HEK293 (cell line): ENCODE results near the gene CHID1.

Experiments
- ATF2 ChIP-seq: fragments of 450-650 bp; formaldehyde crosslinking; IDR thresholded peaks from 2 replicates; pipeline ENCODE4 v1.5.1; 2016; ENCODE audit warnings: missing biosample characterization, missing genetic modification characterization, low read depth
- BCL11B ChIP-seq: fragments of 450-650 bp; formaldehyde crosslinking; IDR thresholded peaks from 2 replicates; pipeline ENCODE4 v1.5.1; 2016; ENCODE audit warnings: low read depth, missing biosample characterization, missing genetic modification characterization
- EGR2 ChIP-seq: fragments of 450-650 bp; formaldehyde crosslinking; IDR thresholded peaks from 2 replicates; pipeline ENCODE4 v1.5.1; 2016; ENCODE audit warnings: low read depth, missing biosample characterization, missing genetic modification characterization
- GLIS1 ChIP-seq: fragments of 450-650 bp; formaldehyde crosslinking; IDR thresholded peaks from 2 replicates; pipeline ENCODE4 v1.5.1; 2016; ENCODE audit warnings: missing biosample characterization, missing genetic modification characterization
- KLF10 ChIP-seq: fragments of 450-650 bp; IDR thresholded peaks from 2 replicates; pipeline ENCODE4 v1.5.1; 2018; ENCODE audit warnings: missing biosample characterization, mild to moderate bottlenecking, missing genetic modification characterization
- KLF16 ChIP-seq: fragments of 450-650 bp; formaldehyde crosslinking; IDR thresholded peaks from 2 replicates; pipeline ENCODE4 v1.5.1; 2017; ENCODE audit warnings: missing biosample characterization, missing genetic modification characterization
- KLF7 ChIP-seq: fragments of 450-650 bp; formaldehyde crosslinking; IDR thresholded peaks from 2 replicates; pipeline ENCODE4 v1.5.1; 2016; ENCODE audit warnings: missing biosample characterization, missing genetic modification characterization, borderline replicate concordance
- KLF8 ChIP-seq: fragments of 450-650 bp; formaldehyde crosslinking; IDR thresholded peaks from 2 replicates; pipeline ENCODE4 v1.5.1; 2016; ENCODE audit warnings: missing biosample characterization, missing genetic modification characterization
- KLF9 ChIP-seq: fragments of 450-650 bp; formaldehyde crosslinking; IDR thresholded peaks from 2 replicates; pipeline ENCODE4 v1.5.1; 2016; ENCODE audit warnings: missing biosample characterization, missing genetic modification characterization, low read depth
- PATZ1 ChIP-seq: fragments of 450-650 bp; formaldehyde crosslinking; IDR thresholded peaks from 2 replicates; pipeline ENCODE4 v1.5.1; 2016; ENCODE audit warnings: missing biosample characterization, missing genetic modification characterization
- SP2 ChIP-seq: fragments of 450-650 bp; formaldehyde crosslinking; IDR thresholded peaks from 2 replicates; pipeline ENCODE4 v1.5.1; 2016; ENCODE audit warnings: missing biosample characterization, missing genetic modification characterization
- SP3 ChIP-seq: fragments of 450-650 bp; formaldehyde crosslinking; IDR thresholded peaks from 2 replicates; pipeline ENCODE4 v1.5.1; 2016; ENCODE audit warnings: missing biosample characterization, missing genetic modification characterization
- SP7 ChIP-seq: fragments of 450-650 bp; formaldehyde crosslinking; IDR thresholded peaks from 2 replicates; pipeline ENCODE4 v1.5.1; 2016; ENCODE audit warnings: missing biosample characterization, missing genetic modification characterization
- YY2 ChIP-seq: fragments of 450-650 bp; formaldehyde crosslinking; IDR thresholded peaks from 2 replicates; pipeline ENCODE4 v1.5.1; 2016; ENCODE audit warnings: missing biosample characterization, missing genetic modification characterization
- ZBTB17 ChIP-seq: fragments of 450-650 bp; formaldehyde crosslinking; IDR thresholded peaks from 2 replicates; pipeline ENCODE4 v1.5.1; 2016; ENCODE audit warnings: missing biosample characterization, missing genetic modification characterization
- ZBTB20 ChIP-seq: fragments of 450-650 bp; formaldehyde crosslinking; IDR thresholded peaks from 2 replicates; pipeline ENCODE4 v1.5.1; 2016; ENCODE audit warnings: missing biosample characterization, missing genetic modification characterization
- ZBTB26 ChIP-seq: fragments of 450-650 bp; formaldehyde crosslinking; optimal IDR thresholded peaks from 2 replicates; pipeline ENCODE3; 2016; ENCODE audit warnings: missing biosample characterization, mild to moderate bottlenecking, missing genetic modification characterization
- ZBTB8A ChIP-seq: fragments of 450-650 bp; formaldehyde crosslinking; IDR thresholded peaks from 2 replicates; pipeline ENCODE4 v1.5.1; 2016; ENCODE audit warnings: missing biosample characterization, missing genetic modification characterization
- ZEB2 ChIP-seq: fragments of 450-650 bp; formaldehyde crosslinking; IDR thresholded peaks from 2 replicates; pipeline ENCODE4 v1.5.1; 2016; ENCODE audit warnings: missing biosample characterization, missing genetic modification characterization
- ZNF10 ChIP-seq: fragments of 450-650 bp; formaldehyde crosslinking; IDR thresholded peaks from 2 replicates; pipeline ENCODE4 v1.5.1; 2017; ENCODE audit warnings: missing biosample characterization, missing genetic modification characterization
- ZNF132 ChIP-seq: fragments of 450-650 bp; formaldehyde crosslinking; IDR thresholded peaks from 2 replicates; pipeline ENCODE4 v1.5.1; 2017; ENCODE audit warnings: missing biosample characterization, missing genetic modification characterization, borderline replicate concordance
- ZNF239 ChIP-seq: fragments of 450-650 bp; formaldehyde crosslinking; IDR thresholded peaks from 2 replicates; pipeline ENCODE4 v1.5.1; 2016; ENCODE audit warnings: missing biosample characterization, missing genetic modification characterization
- ZNF555 ChIP-seq: fragments of 450-650 bp; formaldehyde crosslinking; conservative IDR thresholded peaks from 2 replicates; pipeline ENCODE4 v1.5.1; 2017; ENCODE audit warnings: missing biosample characterization, mild to moderate bottlenecking, missing genetic modification characterization, inconsistent platforms
- ZSCAN30 ChIP-seq: fragments of 450-650 bp; IDR thresholded peaks from 2 replicates; pipeline ENCODE4 v1.5.1; 2018; ENCODE audit warnings: missing biosample characterization, mild to moderate bottlenecking, missing genetic modification characterization, moderate library complexity
- ZXDB ChIP-seq: fragments of 450-650 bp; formaldehyde crosslinking; IDR thresholded peaks from 2 replicates; pipeline ENCODE4 v1.5.1; 2016; ENCODE audit warnings: missing biosample characterization, missing genetic modification characterization
- TF ChIP-seq, protein P1 (sequence below): fragments of 450-650 bp; formaldehyde crosslinking; IDR thresholded peaks from 2 replicates; pipeline ENCODE4 v1.5.1; 2016; ENCODE audit warnings: missing biosample characterization, missing genetic modification characterization
- TF ChIP-seq, protein P2 (sequence below): fragments of 450-650 bp; formaldehyde crosslinking; IDR thresholded peaks from 2 replicates; pipeline ENCODE4 v1.5.1; 2016; ENCODE audit warnings: missing biosample characterization, missing genetic modification characterization
- TF ChIP-seq, protein P3 (sequence below): sonication (generic); formaldehyde crosslinking; IDR thresholded peaks from 2 replicates; pipeline ENCODE4 v1.8.1; 2022; ENCODE audit warnings: mild to moderate bottlenecking, moderate library complexity, missing genetic modification reagents

The CHID1 gene

DNA sequence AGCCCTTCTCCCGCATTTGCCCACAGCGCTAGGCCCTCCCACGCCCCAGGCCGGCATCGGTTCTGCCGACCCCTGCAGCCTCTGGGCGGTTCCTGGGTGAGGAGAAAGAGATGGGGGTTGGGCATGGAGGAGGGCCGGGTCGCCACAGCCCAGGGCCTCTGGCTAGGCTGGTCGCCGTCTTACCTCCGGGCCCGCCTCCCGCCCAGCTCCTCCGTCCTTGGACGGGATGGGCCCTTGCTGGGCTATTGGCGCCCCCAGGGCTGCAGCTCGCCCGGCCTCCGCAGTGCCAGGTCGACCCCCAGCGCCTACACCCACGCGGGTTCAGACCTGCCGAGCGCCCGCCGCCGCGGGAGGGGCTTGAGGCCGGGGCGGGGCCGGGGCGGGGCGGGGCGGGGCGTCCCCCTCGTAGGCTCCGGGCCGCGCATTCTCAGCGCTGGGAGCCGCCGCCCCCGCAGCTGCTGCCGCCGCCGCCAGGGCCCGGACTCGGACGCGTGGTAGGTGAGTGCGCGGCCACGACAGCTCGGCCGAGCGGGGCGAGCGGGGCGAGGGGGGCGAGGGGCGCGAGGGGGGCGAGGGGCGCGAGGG, 78.0 kb downstream of the CHID1 start, which contains the start of gene CD151 (continued):
- TF ChIP-seq ATF2 (no peak), KLF7 (tag by site-specific recombination) (0 out of 2 replicates have a peak, but pooled peaks have one; percentile 22), KLF10 (peak; percentile 52; the same call in 1 of the 2 replicates), SP3 (tag by site-specific recombination) (peak; percentile 84), SP7 (tag by site-specific recombination) (0 out of 2 replicates have a peak, but pooled peaks have one; percentile 23), KLF9 (tag by site-specific recombination) (peak; percentile 41; the same call in 1 of the 2 replicates), ZEB2 (tag by site-specific recombination) (0 out of 2 replicates have a peak, but pooled peaks have one; percentile 17), YY2 (tag by site-specific recombination) (no peak), ZBTB17 (0 out of 2 replicates have a peak, but pooled peaks have one; percentile 30), ZNF555 (tag by site-specific recombination) (no peak), ZNF132 (no peak), ZNF239 (tag by site-specific recombination) (no peak), ZNF10 (no peak), BCL11B (tag by site-specific recombination) (peak; percentile 49; the same call in 1 of the 2 replicates), PATZ1 (peak; percentile 83), GLIS1 (peak; percentile 91), ZSCAN30 (0 out of 2 replicates have a peak, but pooled peaks have one; percentile 19), KLF16 (tag by site-specific recombination) (0 out of 2 replicates have a peak, but pooled peaks have one; percentile 16), EGR2 (tag by site-specific recombination) (peak; percentile 6), KLF8 (tag by site-specific recombination) (peak; percentile 60; the same call in 1 of the 2 replicates), ZBTB20 (tag by site-specific recombination) (peak; percentile 40; the same call in 1 of the 2 replicates), ZXDB (peak; percentile 62; the same call in 1 of the 2 replicates), ZBTB8A (tag by site-specific recombination) (peak; percentile 81), SP2 (tag by site-specific recombination) (peak; percentile 71), ZBTB26 (no peak)
- TF ChIP-seq, protein P1, sequence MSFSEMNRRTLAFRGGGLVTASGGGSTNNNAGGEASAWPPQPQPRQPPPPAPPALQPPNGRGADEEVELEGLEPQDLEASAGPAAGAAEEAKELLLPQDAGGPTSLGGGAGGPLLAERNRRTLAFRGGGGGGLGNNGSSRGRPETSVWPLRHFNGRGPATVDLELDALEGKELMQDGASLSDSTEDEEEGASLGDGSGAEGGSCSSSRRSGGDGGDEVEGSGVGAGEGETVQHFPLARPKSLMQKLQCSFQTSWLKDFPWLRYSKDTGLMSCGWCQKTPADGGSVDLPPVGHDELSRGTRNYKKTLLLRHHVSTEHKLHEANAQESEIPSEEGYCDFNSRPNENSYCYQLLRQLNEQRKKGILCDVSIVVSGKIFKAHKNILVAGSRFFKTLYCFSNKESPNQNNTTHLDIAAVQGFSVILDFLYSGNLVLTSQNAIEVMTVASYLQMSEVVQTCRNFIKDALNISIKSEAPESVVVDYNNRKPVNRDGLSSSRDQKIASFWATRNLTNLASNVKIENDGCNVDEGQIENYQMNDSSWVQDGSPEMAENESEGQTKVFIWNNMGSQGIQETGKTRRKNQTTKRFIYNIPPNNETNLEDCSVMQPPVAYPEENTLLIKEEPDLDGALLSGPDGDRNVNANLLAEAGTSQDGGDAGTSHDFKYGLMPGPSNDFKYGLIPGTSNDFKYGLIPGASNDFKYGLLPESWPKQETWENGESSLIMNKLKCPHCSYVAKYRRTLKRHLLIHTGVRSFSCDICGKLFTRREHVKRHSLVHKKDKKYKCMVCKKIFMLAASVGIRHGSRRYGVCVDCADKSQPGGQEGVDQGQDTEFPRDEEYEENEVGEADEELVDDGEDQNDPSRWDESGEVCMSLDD: peak; percentile 50
- TF ChIP-seq, protein P2, sequence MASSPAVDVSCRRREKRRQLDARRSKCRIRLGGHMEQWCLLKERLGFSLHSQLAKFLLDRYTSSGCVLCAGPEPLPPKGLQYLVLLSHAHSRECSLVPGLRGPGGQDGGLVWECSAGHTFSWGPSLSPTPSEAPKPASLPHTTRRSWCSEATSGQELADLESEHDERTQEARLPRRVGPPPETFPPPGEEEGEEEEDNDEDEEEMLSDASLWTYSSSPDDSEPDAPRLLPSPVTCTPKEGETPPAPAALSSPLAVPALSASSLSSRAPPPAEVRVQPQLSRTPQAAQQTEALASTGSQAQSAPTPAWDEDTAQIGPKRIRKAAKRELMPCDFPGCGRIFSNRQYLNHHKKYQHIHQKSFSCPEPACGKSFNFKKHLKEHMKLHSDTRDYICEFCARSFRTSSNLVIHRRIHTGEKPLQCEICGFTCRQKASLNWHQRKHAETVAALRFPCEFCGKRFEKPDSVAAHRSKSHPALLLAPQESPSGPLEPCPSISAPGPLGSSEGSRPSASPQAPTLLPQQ: peak; percentile 44; the same call in 1 of the 2 replicates
- TF ChIP-seq, protein P3, sequence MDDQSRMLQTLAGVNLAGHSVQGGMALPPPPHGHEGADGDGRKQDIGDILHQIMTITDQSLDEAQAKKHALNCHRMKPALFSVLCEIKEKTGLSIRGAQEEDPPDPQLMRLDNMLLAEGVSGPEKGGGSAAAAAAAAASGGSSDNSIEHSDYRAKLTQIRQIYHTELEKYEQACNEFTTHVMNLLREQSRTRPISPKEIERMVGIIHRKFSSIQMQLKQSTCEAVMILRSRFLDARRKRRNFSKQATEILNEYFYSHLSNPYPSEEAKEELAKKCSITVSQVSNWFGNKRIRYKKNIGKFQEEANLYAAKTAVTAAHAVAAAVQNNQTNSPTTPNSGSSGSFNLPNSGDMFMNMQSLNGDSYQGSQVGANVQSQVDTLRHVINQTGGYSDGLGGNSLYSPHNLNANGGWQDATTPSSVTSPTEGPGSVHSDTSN (CRISPR knock-in tag): peak; percentile 55; the same call in 1 of the 2 replicates
